ENCODE results near the gene FHIT.

The FHIT gene

GRCh38 chr3:59798372-59799086, 1452.7 kb downstream of the FHIT start:
- DNase-seq, result no peak

- DNase-seq, result no peak
Measured at GRCh38 chr3:59797533-59797932, 1453.7 kb downstream of the FHIT start.

- no peak for DNase-seq
Measured at GRCh38 chr3:59796456-59796855, 1454.8 kb downstream of the FHIT start.

- DNase-seq, result no peak
Measured at GRCh38 chr3:59795756-59796155, 1455.5 kb downstream of the FHIT start.

GRCh38 chr3:59793976-59794375, 1457.3 kb downstream of the FHIT start:
- DNase-seq, result no peak

- DNase-seq, result no peak
Measured at GRCh38 chr3:59791774-59792308, 1459.4 kb downstream of the FHIT start.

- DNase-seq, result no peak
Measured at GRCh38 chr3:59790241-59790640, 1461.0 kb downstream of the FHIT start.

GRCh38 chr3:59788801-59789200, 1462.5 kb downstream of the FHIT start:
- no peak for DNase-seq

GRCh38 chr3:59788133-59788532, 1463.1 kb downstream of the FHIT start:
- no peak for DNase-seq

GRCh38 chr3:59786374-59786773, 1464.9 kb downstream of the FHIT start:
- DNase-seq, result no peak

GRCh38 chr3:59784164-59784563, 1467.1 kb downstream of the FHIT start:
- DNase-seq, result no peak

- no peak for DNase-seq
Measured at GRCh38 chr3:59783468-59783988, 1467.7 kb downstream of the FHIT start.

- no peak for DNase-seq
Measured at GRCh38 chr3:59782664-59783063, 1468.6 kb downstream of the FHIT start.

GRCh38 chr3:59780209-59780608, 1471.0 kb downstream of the FHIT start:
- DNase-seq, result no peak

GRCh38 chr3:59779260-59779659, 1472.0 kb downstream of the FHIT start:
- no peak for DNase-seq

GRCh38 chr3:59777667-59778077, 1473.6 kb downstream of the FHIT start:
- DNase-seq, result no peak

- DNase-seq, result no peak
Measured at GRCh38 chr3:59777066-59777465, 1474.2 kb downstream of the FHIT start.

GRCh38 chr3:59775761-59776325, 1475.4 kb downstream of the FHIT start:
- DNase-seq, result no peak

GRCh38 chr3:59775106-59775505, 1476.1 kb downstream of the FHIT start:
- DNase-seq, result no peak

- DNase-seq, result no peak
Measured at GRCh38 chr3:59774634-59775033, 1476.6 kb downstream of the FHIT start.

GRCh38 chr3:59774000-59774399, 1477.3 kb downstream of the FHIT start:
- no peak for DNase-seq

GRCh38 chr3:59772416-59773408, 1478.5 kb downstream of the FHIT start:
- DNase-seq, result no peak

GRCh38 chr3:59771768-59772181, 1479.5 kb downstream of the FHIT start:
- DNase-seq, result no peak

Measured in NCI-H1694 (cell line).